ENCODE data around the gene UGT1A7. TPM values are rescaled to one million over a fixed set of nuclear protein-coding genes. Genes with fewer than 3 reads are reported as not detected.

Gene UGT1A7
- total RNA-seq, 1 donor from 2014 or later: not detected

DNA sequence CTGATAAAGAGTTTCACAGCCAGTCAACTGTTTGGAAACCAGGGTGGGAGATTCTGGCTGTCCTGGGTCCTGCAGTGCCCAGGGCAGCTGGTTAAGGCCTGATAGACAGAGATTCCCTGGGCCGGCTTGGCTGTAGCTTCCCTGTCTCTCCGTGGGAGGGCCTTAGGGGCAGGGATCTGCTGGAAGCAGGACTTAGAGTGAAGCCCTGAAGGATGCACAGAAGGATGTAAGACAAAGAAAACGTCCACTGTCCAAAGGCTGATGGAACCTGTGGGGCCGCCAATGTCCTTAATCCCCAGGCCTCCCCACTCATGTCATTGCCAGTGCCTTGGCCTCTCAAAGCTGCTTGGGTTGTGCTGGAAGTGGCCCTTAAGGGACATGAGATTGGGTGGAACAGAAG, 129.4 kb downstream of the UGT1A7 start:
- H3K9me3 Mint-ChIP-seq: no peaks in the 10 kb centered on the region
- no peak overlapping the region for H3K4me3 Mint-ChIP-seq
- no peak overlapping the region for H3K27ac Mint-ChIP-seq
- ChIA-PET CTCF (no interaction called here), POLR2A (no interaction called here)
- no peak for ATAC-seq (ENCODE audit: low read depth)
- TF ChIP-seq, protein P1, sequence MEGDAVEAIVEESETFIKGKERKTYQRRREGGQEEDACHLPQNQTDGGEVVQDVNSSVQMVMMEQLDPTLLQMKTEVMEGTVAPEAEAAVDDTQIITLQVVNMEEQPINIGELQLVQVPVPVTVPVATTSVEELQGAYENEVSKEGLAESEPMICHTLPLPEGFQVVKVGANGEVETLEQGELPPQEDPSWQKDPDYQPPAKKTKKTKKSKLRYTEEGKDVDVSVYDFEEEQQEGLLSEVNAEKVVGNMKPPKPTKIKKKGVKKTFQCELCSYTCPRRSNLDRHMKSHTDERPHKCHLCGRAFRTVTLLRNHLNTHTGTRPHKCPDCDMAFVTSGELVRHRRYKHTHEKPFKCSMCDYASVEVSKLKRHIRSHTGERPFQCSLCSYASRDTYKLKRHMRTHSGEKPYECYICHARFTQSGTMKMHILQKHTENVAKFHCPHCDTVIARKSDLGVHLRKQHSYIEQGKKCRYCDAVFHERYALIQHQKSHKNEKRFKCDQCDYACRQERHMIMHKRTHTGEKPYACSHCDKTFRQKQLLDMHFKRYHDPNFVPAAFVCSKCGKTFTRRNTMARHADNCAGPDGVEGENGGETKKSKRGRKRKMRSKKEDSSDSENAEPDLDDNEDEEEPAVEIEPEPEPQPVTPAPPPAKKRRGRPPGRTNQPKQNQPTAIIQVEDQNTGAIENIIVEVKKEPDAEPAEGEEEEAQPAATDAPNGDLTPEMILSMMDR (IDR thresholded peaks at IDR 0.05): no peak
- no peaks in the 10 kb centered on the region for H3K4me1 Mint-ChIP-seq
- no peaks in the 10 kb centered on the region for H3K36me3 Mint-ChIP-seq (ENCODE audit: low read depth)
- intact Hi-C loops (cut with micrococcal nuclease): no loop called here
- DNase-seq: no peak
- H3K27me3 Mint-ChIP-seq: peaks cover 9% of the 10 kb centered on the region

DNA sequence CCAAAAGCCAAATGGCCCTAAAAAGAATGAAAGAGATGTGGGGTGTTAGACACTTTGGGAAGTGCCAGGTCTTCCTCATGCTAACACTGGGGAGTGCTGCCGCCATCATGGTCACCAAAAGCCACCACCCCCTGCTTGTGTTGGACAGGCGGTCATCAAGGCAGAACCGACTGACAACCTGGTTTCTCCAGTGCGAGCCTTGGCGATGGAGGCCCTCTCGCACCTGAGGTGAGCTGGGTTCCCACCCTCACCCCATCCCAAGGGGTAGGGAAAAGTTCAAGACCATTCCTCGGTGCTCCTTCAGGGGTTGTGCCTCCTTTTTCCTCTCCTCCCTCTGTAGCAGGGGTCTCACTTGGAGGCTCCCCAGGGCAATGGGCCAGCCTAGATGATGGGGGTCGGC, 130.0 kb downstream of the UGT1A7 start:
- H3K4me3 Mint-ChIP-seq: no peak overlapping the region
- H3K36me3 Mint-ChIP-seq (ENCODE audit: low read depth): no peaks in the 10 kb centered on the region
- no peak overlapping the region for H3K27ac Mint-ChIP-seq
- CTCF ChIA-PET: no interaction called here
- TF ChIP-seq, protein P1 (IDR thresholded peaks at IDR 0.05): no peak
- no peaks in the 10 kb centered on the region for H3K4me1 Mint-ChIP-seq
- DNase-seq (peak; percentile 7), ATAC-seq (ENCODE audit: low read depth) (no peak)
- no peaks in the 10 kb centered on the region for H3K9me3 Mint-ChIP-seq
- POLR2A ChIA-PET: no interaction called here
- peaks cover 15% of the 10 kb centered on the region for H3K27me3 Mint-ChIP-seq
- intact Hi-C loops (cut with micrococcal nuclease): no loop called here

DNA sequence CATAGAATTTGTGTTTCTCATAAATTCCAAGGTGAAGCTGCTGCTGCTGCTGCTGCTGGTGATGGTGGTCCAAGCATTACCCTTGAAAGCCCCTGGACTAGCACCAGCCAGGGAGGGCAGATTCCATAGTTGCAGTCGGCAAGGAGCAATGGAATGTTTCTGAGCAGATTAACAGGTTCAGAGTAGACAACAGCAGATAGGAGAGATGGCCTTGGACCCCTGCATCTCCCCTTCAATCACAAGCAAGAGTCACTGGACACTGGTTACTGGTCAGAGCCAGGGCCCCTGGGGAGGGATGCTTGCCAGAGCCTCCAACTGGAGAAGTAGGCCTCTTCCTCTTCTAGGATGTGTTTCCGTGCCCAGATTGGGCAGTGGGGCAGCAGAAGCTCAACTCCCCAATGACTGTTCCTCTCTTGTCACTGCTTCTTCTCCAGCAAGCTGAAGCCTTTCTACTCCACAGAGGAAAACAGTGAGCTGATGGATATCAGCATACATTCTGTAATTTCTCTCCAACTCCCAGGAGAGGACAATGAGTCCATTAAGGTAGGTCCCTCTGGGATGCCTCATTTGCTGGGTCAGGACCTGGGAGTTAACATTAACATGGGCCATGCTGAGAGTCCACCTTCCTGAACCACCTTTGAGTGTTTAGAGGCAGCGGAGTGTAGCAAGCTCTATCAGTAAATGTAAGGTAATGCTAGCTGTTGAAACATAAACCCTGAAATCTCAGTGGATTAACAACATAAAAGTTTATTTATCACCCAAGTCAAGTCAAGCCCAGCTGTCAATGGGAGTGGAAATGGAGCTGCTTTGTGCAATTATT, 131.7 kb downstream of the UGT1A7 start:
- ChIA-PET CTCF (no interaction called here), POLR2A (no interaction called here)
- Mint-ChIP-seq H3K4me1 (no peaks in the 10 kb centered on the region), H3K4me3 (no peak overlapping the region), H3K9me3 (no peaks in the 10 kb centered on the region), H3K36me3 (ENCODE audit: low read depth) (no peaks in the 10 kb centered on the region), H3K27me3 (peaks cover 20% of the 10 kb centered on the region), H3K27ac (no peak overlapping the region)
- TF ChIP-seq, protein P1 (IDR thresholded peaks at IDR 0.05): no peak
- intact Hi-C loops (cut with micrococcal nuclease): no loop called here
- DNase-seq (no peak), ATAC-seq (ENCODE audit: low read depth) (no peak)

DNA sequence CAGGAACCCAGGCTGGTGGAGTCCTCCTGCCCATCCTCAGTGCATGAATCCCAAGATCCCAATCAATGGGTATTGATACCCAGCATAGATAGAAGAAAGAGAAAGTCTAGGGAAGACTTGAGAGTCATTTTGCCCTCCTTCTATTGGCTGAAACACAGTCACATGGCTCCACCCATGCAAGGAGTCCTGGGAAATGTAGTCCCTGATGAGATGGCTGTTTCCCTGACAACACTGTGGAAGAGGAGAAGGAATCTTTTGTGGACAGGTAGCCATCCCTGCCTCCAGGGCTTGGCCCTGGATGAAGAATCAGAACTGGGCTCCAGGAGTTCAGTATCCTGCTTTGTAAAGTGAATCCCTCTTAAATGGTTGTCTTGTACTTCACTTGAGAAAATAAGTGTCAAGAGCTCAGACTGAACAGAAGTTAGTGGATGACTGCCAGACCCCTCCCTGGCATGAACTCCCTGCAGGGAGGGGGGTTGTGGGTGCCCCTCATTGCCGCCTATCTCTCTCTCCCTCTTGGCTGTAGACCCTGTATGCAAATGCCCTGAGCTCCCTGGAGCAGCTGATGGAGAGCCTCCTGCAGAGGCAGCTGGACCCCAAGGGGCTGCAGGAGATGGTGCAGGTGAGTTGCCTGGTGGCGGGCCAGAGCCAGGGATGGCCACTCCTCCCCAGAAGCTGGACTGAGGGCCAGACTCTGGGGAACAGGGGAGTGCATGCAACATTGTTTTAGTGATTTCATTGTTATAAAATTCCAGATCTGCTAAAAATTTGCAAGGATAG, 132.5 kb downstream of the UGT1A7 start:
- ATAC-seq (ENCODE audit: low read depth): no peak

DNA sequence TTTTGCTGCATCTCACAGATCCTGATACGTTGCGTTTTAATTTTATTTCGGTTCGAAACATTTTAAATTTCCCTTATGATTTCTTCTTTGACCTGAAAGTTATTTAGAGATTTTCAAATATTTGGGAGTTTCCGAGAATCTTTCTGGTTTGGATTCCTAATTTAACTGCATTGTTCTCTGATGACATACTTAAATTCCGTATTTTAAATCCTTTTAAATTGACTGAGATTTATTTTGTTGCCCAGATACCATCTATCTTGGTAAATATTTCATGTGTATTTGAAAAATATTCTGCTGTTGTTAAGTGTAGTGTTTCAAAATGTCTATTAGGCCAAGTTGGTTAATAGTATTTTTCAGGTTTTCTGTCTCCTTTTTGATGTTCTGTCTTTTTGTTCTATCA, 134.2 kb downstream of the UGT1A7 start:
- Mint-ChIP-seq H3K4me3 (no peak overlapping the region), H3K36me3 (ENCODE audit: low read depth) (no peaks in the 10 kb centered on the region), H3K4me1 (no peaks in the 10 kb centered on the region), H3K27me3 (peaks cover 20% of the 10 kb centered on the region), H3K9me3 (no peaks in the 10 kb centered on the region), H3K27ac (no peak overlapping the region)
- TF ChIP-seq, protein P1 (IDR thresholded peaks at IDR 0.05): no peak
- ATAC-seq (ENCODE audit: low read depth) (no peak), DNase-seq (no peak)
- intact Hi-C loops (cut with micrococcal nuclease): no loop called here
- POLR2A ChIA-PET: no interaction called here
- CTCF ChIA-PET: no interaction called here

More for the DNA sequence above, 132.5 kb downstream of the UGT1A7 start:
- DNase-seq: no peak
- no peaks in the 10 kb centered on the region for H3K9me3 Mint-ChIP-seq
- CTCF ChIA-PET: no interaction called here
- POLR2A ChIA-PET: no interaction called here
- intact Hi-C loops (cut with micrococcal nuclease): no loop called here
- H3K4me1 Mint-ChIP-seq: no peaks in the 10 kb centered on the region
- H3K27me3 Mint-ChIP-seq: peaks cover 20% of the 10 kb centered on the region
- H3K4me3 Mint-ChIP-seq: no peak overlapping the region
- no peaks in the 10 kb centered on the region for H3K36me3 Mint-ChIP-seq (ENCODE audit: low read depth)
- TF ChIP-seq, protein P1 (IDR thresholded peaks at IDR 0.05): no peak
- no peak overlapping the region for H3K27ac Mint-ChIP-seq
